ENCODE results near the gene ZBTB24. TPM values are rescaled to one million over a fixed set of nuclear protein-coding genes. Genes with fewer than 3 reads are reported as not detected.

The ZBTB24 gene
- total RNA-seq, 1 experiment from 2014 or later: 27.3 TPM

GRCh38 chr6:109434456-109434855, 48.6 kb downstream of the ZBTB24 start:
- H3K27ac Mint-ChIP-seq: no peak overlapping the region

More at GRCh38 chr6:109434456-109434855, 48.6 kb downstream of the ZBTB24 start:
- H3K14ac ChIP-seq (ENCODE audit: insufficient read depth, low read length): no peak overlapping the region
- no peak overlapping the region for H2BK15ac ChIP-seq (ENCODE audit: low read depth, low read length)
- Mint-ChIP-seq H3K9me3 (no peaks in the 10 kb centered on the region), H3K36me3 (ENCODE audit: insufficient read depth in 1 of 3, low read depth in 3 of 3) (no peaks in the 10 kb centered on the region), H3K4me3 (no peak overlapping the region), H3K27me3 (ENCODE audit: low read depth) (peaks cover 8% of the 10 kb centered on the region), H3K4me1 (peaks cover under 1% of the 10 kb centered on the region in 2 experiments; a peak in 3 of 4 replicates)
- no peak overlapping the region for H3K18ac ChIP-seq (ENCODE audit: insufficient read length, low read depth, low read length)
- no peak for TF ChIP-seq CTCF (conservative IDR thresholded peaks at IDR 0.05)
- H3K4ac ChIP-seq (ENCODE audit: low read depth, low read length): no peak overlapping the region
- no peak overlapping the region for H3T11ph ChIP-seq (ENCODE audit: low read length)
- H3K79me1 ChIP-seq (ENCODE audit: insufficient read depth, low read depth, low read length, poor library complexity, severe bottlenecking): no peaks in the 10 kb centered on the region
- no peak overlapping the region for H3K4me2 ChIP-seq (ENCODE audit: insufficient read depth, insufficient read length, low read length)
- no peaks in the 10 kb centered on the region for H3K79me2 ChIP-seq (ENCODE audit: insufficient read depth, low read length)
- no peaks in the 10 kb centered on the region for H3K23me2 ChIP-seq (ENCODE audit: insufficient read length, low read depth, low read length, poor library complexity, severe bottlenecking)
- H3K4me1 ChIP-seq (ENCODE audit: insufficient read depth, low read length): no peaks in the 10 kb centered on the region
- no peak overlapping the region for H3K23ac ChIP-seq (ENCODE audit: insufficient read length, low read depth, low read length)
- no peak overlapping the region for H2AFZ ChIP-seq (ENCODE audit: low read length)
- no CpG with 5 or more reads among the region's 2 CpGs for WGBS (ENCODE audit: extremely low coverage, insufficient read length, low lambda C conversion rate)
- H2BK120ac ChIP-seq (ENCODE audit: low read depth, low read length, poor library complexity, severe bottlenecking): no peak overlapping the region
- no peak overlapping the region for H3K9ac ChIP-seq (ENCODE audit: extremely low read depth, insufficient read length, low read length)
- no peak overlapping the region for H3K56ac ChIP-seq (ENCODE audit: insufficient read length, low read depth, low read length)
- H2BK20ac ChIP-seq (ENCODE audit: low read depth, low read length, poor library complexity, severe bottlenecking): no peak overlapping the region
- no peak overlapping the region for H2BK12ac ChIP-seq (ENCODE audit: insufficient read length, low read depth, low read length)
- H3K27me3 ChIP-seq (ENCODE audit: insufficient read depth, low read length): no peaks in the 10 kb centered on the region
- no peak overlapping the region for H2BK5ac ChIP-seq (ENCODE audit: insufficient read length, low read length)
- H4K8ac ChIP-seq (replicated peaks; ENCODE audit: insufficient read length, low read depth, low read length): no peak overlapping the region
- no peak overlapping the region for H3K27ac ChIP-seq (ENCODE audit: insufficient read length, low read depth, low read length)
- H4K20me1 ChIP-seq (ENCODE audit: control insufficient read depth, insufficient read depth, insufficient read length): no peaks in the 10 kb centered on the region
- no peak for DNase-seq
- no peak overlapping the region for H2AK5ac ChIP-seq (ENCODE audit: insufficient read length, low read length)
- no peaks in the 10 kb centered on the region for H3K9me3 ChIP-seq (ENCODE audit: control insufficient read depth, low read depth, low read length)
- H4K5ac ChIP-seq (ENCODE audit: insufficient read length, low read depth, low read length): no peak overlapping the region
- no peak overlapping the region for H4K91ac ChIP-seq (ENCODE audit: insufficient read length, low read depth, low read length)

Measured in H9 (cell line).